GM12892 (cell line): Measurements from ENCODE around the gene DCUN1D4.
"Not testable (repeated sequence)": the region's sequence is repeated elsewhere in the genome, so short reads cannot be mapped to it uniquely, and the experiment has no call there.

Experiments used
- DNase-seq: peaks from one replicate; pipeline ENCODE4 v3.0.0; 2011; ENCODE audit not compliant: insufficient read length
- FAIRE-seq: peaks from 2 replicates; lab custom pipeline; 2011; peaks lifted over from hg19 to GRCh38; lab: Jason Lieb, UNC
- POLR2A ChIP-seq: IDR thresholded peaks from 2 replicates; pipeline ENCODE4 v1.6.1; 2011; ENCODE audit warnings: low read depth, low read length, control low read depth
- POLR2AphosphoS5 ChIP-seq: IDR thresholded peaks from 2 replicates; pipeline ENCODE4 v1.6.1; 2011; ENCODE audit warnings: low read depth, low read length, control low read depth
- TAF1 ChIP-seq: IDR thresholded peaks from 2 replicates; pipeline ENCODE4 v1.6.1; 2011; ENCODE audit warnings: low read depth, mild to moderate bottlenecking, control low read depth, low read length, borderline replicate concordance

DCUN1D4 gene

DNA sequence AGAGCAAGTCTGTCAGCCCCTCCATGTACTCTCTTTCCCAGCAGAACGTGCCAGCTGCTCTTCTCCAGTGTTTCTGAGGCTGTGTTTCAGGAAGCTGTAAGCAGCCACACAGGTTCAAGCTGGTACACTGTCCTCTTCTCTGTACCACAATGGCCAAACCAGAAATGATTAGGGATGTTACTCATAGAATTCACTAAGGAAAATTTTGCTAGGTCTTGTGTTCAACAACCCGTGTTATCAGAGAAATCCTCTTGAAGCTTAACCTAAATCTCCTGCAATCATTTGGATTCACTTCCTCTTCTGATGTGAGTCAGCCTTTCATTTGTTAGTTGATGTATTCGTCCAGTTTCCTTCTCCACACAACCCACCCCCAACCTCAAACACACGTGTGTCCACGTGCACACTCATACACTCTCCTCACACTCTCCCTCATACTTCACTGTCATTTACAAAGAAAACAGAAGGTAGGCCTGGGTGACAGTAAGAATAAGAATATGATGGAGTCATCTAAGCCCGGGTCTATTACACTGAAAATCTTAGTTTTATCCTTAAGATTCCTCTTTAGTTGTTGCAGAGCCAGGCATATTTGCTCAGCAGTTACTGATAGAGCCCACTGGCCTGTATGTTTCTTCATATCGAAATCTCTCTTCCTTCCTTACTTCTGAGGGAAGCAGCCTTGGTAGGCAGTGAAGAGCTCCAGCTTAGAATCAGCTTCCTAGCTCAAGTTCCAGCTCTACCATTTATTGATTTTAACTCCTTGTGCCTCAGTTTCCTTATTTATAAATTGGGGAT lies 63.4 kb downstream of the DCUN1D4 start:
- FAIRE-seq = peak; percentile 60
- TF ChIP-seq POLR2AphosphoS5 (no peak), POLR2A (no peak), TAF1 (no peak)
- no peak for DNase-seq

DNA sequence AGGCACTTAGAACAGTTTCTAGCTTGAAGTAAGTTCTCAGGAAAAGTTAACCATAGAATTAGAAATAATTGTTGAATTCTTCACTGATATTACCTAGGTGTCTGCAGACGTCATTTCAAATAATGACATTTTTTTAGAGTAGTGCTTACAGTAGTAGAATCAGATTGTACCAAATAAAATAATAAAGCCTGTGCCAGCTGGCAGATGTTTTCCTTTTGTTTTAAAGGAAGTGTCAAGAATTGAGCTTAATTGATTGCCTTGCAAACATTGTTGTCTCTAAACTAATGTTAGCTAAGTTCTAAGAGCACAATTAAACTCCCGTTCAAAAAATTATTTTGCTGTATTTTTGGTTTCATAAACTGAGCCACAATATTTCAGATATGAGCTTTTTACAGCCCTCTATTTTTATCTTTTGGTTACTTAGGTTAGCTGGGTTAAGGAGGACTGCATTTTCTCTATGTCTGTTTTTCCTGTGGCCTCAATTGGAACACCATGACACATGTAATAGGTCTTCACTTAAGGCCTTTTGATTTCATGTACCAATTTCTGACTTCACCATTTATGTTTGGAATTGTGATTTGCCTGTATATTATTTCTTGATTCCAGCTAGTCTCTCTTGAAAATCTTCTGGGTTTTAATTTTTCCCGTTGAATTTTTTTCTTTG lies 64.2 kb downstream of the DCUN1D4 start:
- FAIRE-seq (no peak), DNase-seq (no peak)
- no peak for TF ChIP-seq POLR2AphosphoS5
- TF ChIP-seq POLR2A = no peak
- no peak for TF ChIP-seq TAF1

DNA sequence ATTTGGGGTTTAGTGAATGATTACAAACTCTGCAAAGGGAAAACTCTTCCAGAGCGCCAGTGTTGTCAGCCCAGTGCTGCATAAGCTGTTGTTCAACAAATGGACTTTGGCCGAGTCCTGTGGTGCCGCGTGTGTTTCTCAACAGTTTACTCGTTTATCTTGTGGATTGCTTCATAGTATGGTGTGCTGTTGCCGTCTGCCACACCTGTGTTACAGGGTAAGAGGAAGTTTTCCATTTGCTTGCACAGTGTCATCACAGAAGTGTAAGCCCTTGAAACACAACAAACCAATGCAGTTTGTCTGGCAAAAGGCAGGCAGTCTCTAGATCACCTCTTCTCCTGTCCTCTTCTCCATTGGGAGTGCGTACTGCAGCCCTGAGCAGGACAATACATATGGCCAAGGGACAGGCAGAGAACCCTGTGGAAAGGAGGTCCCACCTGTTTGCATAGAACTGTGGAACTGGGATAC lies 66.3 kb downstream of the DCUN1D4 start:
- DNase-seq (no peak), FAIRE-seq (no peak)
- TF ChIP-seq TAF1 (no peak), POLR2A (no peak)

DNA sequence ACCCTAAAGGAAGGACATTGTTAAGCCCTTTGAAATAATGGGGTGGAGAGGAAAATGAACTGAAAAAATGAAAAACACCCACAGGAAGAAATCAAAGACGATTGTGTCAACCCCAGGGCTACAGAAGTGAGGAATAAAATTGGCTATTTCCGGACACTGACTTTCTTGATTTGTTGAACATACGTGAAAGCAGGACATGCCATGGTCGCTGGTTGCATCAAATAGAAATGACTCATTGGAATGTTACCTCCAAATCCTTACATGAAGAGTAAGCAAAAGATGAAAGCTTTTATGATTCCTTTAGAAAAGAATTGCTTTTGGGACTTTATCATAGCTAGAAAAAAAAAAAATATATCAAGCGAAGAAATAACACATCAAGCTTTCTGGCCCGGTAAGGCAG lies 75.3 kb downstream of the DCUN1D4 start:
- DNase-seq (no peak), FAIRE-seq (no peak)
- TF ChIP-seq POLR2A = no peak
- no peak for TF ChIP-seq TAF1
- no peak for TF ChIP-seq POLR2AphosphoS5

DNA sequence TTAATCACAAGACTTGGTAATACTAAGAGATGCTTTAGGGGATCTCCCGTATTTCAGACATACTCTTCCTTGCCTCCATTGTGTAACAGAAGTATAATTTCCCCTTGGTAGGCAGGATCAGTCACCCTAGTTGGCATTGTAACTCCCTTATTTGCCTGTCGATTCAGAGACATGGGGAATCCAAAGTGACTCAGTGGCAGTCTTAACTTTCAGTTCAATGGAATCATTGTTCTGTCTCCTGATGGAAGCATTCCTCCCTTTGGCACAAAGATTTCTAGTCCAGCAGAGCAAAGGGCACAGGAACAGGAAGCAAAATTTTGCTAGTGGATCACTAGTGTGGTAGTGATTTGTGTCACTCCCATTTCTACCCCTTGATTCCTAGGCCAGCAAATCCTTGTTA lies 80.4 kb downstream of the DCUN1D4 start:
- FAIRE-seq (no peak), DNase-seq (no peak)
- no peak for TF ChIP-seq TAF1
- TF ChIP-seq POLR2A = no peak
- no peak for TF ChIP-seq POLR2AphosphoS5

DNA sequence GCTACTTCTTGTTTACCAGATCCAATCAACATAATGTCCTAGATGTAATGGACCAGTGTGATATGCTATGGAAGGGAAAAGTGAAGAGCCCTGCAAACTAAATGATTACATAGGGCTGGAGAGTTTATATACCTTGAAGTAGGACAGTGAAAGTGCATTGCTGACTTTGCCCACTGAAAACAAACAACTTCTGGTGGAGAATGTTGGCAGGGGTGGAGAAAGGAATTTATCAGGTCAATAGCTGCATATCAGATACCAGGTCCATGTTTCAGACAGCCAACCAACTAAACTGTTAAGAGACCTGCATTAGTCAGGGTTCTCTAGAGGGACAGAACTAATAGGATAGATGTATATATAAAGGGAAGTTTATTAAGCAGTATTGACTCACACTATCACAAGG lies 82.4 kb downstream of the DCUN1D4 start:
- FAIRE-seq = no peak
- no peak for DNase-seq
- no peak for TF ChIP-seq TAF1
- no peak for TF ChIP-seq POLR2A
- no peak for TF ChIP-seq POLR2AphosphoS5

DNA sequence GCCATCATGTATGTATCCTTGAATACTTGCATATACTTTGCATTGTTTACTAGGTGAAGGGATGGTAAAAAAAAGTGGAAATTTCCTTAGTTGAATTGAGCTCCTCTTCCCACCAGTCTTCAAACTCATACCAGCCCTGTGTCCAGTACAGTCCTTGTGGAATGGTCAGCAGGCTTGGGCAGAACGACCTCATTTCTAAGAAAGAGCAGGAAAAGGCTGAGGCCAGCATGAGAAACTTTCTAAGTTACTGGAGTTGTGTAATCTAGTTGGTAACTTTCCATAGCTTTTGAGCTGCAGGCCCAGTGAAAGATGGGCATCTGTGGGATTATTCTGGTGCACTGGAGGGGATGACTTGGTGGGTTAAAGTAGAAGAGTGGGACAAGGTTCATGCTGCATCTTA lies 87.6 kb downstream of the DCUN1D4 start:
- no peak for TF ChIP-seq POLR2AphosphoS5
- TF ChIP-seq TAF1 = no peak
- TF ChIP-seq POLR2A = no peak
- FAIRE-seq = no peak
- DNase-seq = no peak

DNA sequence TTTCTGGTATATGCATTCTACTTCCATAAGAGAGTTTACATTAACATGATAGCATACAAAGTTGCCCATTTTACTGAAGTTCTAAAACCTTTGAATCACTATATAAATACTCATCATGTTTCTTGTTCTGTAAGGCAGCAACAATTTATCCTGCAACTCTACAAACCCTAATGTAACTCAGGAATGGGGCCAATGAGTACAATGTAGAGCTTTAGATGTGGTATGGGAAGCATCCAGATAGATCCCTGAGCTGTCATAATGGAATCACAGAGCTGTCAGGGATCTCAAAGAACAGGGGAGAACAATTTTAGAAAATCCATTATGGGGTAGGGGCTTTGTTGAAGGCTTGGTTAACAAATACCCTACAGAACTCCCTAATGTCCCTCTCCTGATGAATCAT lies 88.5 kb downstream of the DCUN1D4 start:
- FAIRE-seq (no peak), DNase-seq (no peak)
- TF ChIP-seq TAF1 (no peak), POLR2A (no peak), POLR2AphosphoS5 (no peak)

DNA sequence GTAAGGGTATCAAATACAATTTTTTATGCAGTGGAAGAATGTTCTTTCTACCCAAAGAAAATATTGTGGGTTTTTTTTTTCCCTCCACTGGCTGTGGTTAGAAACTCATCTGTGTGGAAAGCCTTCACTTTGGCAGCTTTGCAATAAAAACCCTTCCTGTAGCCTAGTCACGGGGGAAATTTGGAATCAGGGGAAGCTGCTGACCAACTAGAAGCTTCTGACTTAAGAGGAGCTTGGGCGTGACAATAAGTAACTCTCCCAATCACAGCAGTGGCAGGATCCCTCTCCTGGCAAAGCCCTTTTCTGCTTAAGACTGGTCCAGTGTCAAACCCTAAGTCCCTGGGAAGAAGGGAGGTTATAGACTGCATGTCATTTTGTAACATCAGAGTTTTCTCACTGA lies 89.3 kb downstream of the DCUN1D4 start:
- DNase-seq (no peak), FAIRE-seq (no peak)

DNA sequence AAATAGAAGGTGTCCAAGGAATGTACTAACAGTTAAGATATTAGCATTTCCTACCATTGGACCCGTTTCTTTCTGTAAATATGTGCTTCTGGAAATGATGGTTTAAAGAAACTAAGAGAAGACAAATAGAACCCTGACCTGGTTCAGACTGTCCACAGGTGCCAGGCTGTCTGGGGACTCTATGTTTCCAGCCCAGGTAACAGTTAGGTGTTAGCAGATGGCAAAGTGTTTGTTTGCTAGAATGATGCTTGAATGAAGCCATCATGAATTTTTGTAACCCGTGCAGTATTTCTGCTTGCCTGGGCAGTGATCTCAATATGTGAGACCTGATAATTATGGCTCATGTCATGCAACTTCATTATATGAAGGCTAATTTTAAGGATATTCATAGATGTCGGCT lies 89.7 kb downstream of the DCUN1D4 start:
- no peak for DNase-seq
- no peak for TF ChIP-seq POLR2AphosphoS5
- no peak for TF ChIP-seq POLR2A
- no peak for TF ChIP-seq TAF1
- FAIRE-seq = no peak

More for the DNA sequence above, 89.3 kb downstream of the DCUN1D4 start:
- TF ChIP-seq TAF1 (no peak), POLR2AphosphoS5 (no peak), POLR2A (no peak)

DNA sequence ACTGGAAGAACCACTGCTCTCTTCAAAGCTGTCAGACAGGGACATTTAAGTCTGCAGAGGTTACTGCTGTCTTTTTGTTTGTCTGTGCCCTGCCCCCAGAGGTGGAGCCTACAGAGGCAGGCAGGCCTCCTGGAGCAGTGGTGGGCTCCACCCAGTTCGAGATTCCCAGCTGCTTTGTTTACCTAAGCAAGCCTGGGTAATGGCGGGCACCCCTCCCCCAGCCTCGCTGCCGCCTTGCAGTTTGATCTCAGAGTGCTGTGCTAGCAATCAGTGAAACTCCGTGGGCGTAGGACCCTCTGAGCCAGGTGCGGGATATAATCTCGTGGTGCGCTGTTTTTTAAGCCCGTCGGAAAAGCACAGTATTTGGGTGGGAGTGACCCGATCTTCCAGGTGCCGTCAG lies 97.5 kb downstream of the DCUN1D4 start:
- not testable (repeated sequence) for FAIRE-seq, DNase-seq
